ENCODE data around the gene AGPS.
"Not testable (repeated sequence)": the region's sequence is repeated elsewhere in the genome, so short reads cannot be mapped to it uniquely, and the experiment has no call there.

Gene AGPS

GRCh38 chr2:177533253-177533652 lies 140.7 kb downstream of the AGPS start:
- no peak for DNase-seq

- DNase-seq = no peak
Measured at GRCh38 chr2:177535000-177535399, 142.4 kb downstream of the AGPS start.

GRCh38 chr2:177535958-177536504 lies 143.5 kb downstream of the AGPS start:
- no peak for DNase-seq

DNA sequence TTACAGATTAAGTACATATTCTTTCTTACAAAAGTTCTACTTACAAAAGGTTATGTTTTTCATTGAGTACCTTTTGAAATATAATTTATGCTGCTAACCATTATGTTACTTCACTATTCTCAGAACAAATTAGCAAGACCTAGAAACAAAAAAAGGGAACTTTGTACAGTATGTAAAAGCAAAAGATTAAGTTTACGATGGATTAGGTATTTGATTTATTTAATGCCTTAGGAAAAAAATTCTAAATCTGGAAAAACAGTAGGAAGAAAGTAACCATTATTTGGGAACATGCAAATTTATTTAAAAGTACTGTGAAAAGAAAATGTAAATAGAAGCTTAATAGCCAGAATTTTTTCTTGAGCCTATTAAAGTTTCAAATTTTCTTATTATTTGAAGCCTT lies 144.6 kb downstream of the AGPS start:
- no peak for DNase-seq

GRCh38 chr2:177537636-177538035 lies 145.1 kb downstream of the AGPS start:
- no peak for DNase-seq

DNA sequence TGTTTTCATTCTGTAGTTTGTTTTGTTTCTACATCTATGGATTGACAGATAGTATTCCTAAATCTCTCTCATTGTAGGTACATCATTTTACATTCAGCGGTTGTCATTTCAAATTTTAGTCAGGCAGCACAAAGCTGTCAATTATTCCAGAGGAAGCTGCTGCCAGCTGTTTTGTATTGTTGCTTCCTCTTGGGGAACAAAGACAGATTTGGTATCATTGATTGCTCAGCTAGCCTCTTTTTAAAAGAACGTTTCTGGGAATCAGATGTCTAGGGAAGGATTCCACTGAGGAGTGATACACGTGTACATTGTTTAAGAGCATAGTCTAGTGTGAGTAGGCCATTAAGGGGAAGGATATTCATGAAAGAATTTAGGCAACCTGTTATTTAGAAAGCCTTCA lies 145.8 kb downstream of the AGPS start:
- DNase-seq = no peak

DNA sequence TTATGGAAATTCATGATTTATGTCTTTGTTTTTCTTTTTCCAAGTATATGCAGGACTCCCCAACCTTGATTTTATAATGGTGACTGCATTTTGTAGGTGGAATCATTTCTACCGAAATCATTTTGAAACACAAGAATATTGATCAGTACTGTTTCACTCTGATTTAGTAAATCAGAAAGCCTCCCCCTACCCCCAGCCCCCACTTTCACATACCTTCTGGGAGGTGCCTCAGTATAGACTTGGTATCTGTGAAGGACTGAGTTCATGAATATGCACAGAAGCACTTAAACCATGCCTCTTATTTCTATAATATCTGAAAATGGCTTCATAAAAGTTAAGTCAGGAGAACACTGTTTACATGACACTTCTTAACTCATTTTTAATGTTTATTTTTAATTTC lies 147.7 kb downstream of the AGPS start:
- DNase-seq = no peak

DNA sequence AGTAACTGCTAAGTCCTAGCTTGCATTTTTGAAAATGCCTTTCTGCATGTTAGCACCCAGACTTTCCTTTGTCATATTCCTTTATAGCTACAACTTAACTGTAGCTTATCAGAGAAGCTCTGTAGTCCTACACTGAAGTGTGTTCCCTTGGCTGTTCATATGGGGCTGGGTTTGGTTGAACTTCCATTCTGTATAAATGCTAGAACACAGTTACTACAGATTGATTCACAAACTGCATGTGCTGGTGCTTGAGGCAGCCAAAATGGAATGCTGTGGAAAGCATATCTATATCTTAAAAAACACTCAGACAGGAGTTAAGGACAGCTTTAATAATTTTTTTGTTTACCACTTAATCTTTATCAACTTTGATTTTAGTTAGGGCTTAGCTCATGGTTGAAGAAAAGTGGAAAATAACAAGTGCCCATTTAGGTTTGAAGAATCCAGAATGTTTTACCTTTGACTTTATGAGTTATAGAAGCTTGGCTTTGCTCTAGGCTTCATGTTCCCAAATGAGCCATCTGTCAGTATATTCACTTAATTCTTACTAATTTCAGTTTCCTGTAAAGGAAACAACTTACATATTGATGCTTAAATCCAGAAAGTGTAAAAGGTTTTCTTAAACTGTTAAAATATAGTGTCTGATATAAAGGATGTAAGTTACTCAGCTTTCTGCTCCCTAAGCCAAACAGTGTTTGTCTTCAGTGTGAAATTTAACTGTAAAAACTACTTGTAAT lies 148.9 kb downstream of the AGPS start:
- DNase-seq = no peak

- no peak for DNase-seq
Measured at GRCh38 chr2:177542396-177542795, 149.8 kb downstream of the AGPS start.

- no peak for DNase-seq
Measured at GRCh38 chr2:177543007-177543760, 150.6 kb downstream of the AGPS start.

GRCh38 chr2:177545143-177545542 lies 152.6 kb downstream of the AGPS start:
- DNase-seq = no peak

GRCh38 chr2:177545981-177546585 lies 153.5 kb downstream of the AGPS start:
- DNase-seq = no peak

DNA sequence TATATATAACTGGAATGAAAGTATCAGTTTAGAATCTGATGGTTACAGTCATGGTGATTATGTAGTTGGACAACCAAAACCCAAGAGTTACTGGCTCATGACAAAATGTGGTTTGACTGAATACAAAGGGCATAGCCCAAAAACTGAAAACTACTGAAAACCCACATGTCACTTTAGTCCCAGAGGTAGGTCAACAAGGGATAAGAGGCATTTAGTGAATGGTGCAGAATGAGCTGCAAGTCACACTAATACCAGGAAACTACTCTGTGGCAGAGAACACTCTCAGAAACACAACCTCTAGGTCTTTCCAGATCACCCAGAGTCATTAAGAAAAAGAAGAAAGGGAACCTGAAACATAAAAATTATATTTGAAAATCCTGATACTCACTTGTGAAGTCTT lies 154.5 kb downstream of the AGPS start:
- no peak for DNase-seq

GRCh38 chr2:177547772-177548171 lies 155.2 kb downstream of the AGPS start:
- no peak for DNase-seq

DNA sequence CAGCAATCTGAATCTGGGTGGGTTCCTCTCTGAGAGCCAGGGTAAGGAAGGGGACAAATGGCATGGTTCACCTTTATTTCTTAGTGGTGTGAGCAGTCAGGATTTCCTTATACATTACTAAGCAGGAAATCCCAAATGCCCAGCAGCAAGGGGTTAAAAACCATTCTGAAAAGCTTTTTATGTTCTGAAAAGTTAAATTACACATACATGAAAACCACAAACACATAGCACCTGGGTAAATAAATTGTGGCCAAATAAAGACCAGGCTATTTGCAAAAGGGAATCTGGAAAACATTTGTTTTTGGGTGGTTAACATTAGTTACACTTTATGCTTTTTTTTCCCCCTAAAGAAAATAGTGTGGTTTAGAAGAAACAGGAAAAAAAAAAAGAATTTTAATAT lies 156.1 kb downstream of the AGPS start:
- no peak for DNase-seq

GRCh38 chr2:177549171-177549570 lies 156.6 kb downstream of the AGPS start:
- no peak for DNase-seq

DNA sequence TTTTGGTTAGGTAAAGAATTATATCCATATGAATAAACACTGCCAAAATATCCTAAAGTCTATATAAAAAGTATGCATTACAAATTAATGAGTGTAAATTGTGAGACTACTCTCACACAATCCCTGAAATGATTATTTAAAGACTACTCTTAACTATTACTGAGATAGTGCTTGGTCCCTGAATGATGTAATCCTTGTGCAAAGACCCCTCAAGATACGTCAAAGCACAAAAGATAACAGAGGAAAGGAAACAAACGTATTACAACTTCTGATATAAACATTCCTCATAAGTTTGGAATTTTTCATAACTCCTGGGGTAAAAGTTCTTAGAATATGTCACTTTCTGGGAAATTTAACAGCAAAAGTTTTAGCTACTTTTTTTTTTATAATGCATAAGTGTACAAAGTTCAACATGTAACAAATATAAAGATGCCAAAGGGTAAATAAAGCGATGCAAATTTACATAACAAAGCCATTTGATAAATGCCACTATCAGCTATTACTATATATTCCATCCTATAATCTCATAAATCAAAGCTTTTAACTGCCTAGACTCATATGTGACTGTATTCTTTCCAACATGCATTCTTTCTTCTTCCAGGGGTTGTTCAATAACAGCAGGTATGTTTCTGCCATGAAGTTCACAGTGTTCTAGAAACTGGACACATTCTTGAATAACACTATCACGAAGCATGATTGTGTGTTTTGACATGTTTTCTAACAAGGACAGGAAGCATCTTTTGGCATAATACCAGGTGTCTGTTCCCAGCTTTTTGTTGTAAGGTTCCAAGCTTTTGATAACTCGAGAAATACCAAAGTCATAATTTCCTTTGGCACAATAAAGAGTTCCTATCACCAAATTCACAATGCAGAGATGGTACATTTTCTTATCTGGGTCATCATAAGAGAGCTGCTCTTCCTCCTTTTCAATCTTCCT lies 158.0 kb downstream of the AGPS start:
- no peak for DNase-seq

GRCh38 chr2:177551360-177551759 lies 158.8 kb downstream of the AGPS start:
- not testable (repeated sequence) for DNase-seq

DNA sequence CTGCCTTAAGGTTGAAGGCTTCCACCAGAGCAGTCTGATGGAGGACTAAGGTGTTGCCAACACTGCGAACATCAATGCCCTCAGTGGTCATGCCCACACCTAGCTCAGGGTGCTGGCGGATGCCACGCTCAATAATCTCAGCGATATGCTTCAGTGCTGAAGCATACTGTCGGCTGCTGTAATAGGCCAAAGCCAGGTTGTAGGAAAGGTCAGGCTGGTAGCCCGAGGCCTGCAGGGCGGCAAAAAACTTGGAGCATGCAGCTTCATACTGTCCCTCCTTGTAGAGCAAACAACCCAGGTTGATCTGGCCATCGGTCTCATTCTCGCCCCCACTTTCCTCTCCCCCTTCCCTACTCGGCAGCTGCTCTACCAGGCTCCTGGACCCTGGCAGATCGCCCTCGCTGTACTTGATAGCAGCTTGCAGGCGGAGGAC lies 159.4 kb downstream of the AGPS start:
- no peak for DNase-seq

DNA sequence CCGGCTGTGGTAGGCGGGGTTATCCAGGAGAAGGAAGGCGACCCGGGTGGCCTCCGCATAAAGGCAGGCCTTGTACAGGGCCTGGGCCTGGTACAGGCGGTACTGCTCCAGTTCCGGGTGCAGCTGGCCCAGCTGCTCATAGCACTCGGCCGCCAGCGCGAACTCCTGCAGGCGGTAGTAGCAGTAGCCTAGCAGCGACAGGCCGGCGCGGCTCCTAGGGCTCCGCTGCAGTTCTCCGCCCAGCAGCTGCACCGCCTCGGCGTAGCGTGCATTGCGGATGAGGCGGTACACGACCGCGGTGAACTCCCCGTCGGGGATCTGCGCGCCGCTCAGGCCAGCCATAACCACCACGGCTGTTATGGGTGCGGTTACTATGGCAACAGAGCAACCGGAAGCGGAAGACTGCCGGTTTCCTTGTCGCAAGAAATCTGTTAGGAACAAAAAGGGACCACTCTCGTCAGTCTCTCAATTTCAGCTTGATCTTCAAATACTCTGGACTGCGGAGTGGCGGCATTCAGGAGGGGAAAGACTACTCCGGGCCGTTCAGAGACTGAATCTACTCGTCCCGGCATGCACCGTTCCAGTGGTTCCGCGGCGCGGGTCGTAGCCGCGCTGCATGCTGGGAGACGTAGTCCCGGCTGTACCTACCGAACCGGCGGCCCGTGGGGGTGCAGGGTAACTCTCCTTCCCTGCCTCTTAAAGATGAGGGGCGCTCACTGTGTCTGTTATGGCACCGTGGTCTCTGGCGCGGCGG lies 160.0 kb downstream of the AGPS start:
- peak; percentile 96 for DNase-seq

- no peak for DNase-seq
Measured at GRCh38 chr2:177553176-177553884, 160.8 kb downstream of the AGPS start.
